T-helper 9 cell (primary cell): ENCODE measurements around the gene SNAI1.
"Not testable (repeated sequence)": the region's sequence is repeated elsewhere in the genome, so short reads cannot be mapped to it uniquely, and the experiment has no call there.

Experiments used
- DNase-seq: peaks from one replicate; pipeline ENCODE4 v3.0.0-alpha.2; 2020

The SNAI1 gene

DNA sequence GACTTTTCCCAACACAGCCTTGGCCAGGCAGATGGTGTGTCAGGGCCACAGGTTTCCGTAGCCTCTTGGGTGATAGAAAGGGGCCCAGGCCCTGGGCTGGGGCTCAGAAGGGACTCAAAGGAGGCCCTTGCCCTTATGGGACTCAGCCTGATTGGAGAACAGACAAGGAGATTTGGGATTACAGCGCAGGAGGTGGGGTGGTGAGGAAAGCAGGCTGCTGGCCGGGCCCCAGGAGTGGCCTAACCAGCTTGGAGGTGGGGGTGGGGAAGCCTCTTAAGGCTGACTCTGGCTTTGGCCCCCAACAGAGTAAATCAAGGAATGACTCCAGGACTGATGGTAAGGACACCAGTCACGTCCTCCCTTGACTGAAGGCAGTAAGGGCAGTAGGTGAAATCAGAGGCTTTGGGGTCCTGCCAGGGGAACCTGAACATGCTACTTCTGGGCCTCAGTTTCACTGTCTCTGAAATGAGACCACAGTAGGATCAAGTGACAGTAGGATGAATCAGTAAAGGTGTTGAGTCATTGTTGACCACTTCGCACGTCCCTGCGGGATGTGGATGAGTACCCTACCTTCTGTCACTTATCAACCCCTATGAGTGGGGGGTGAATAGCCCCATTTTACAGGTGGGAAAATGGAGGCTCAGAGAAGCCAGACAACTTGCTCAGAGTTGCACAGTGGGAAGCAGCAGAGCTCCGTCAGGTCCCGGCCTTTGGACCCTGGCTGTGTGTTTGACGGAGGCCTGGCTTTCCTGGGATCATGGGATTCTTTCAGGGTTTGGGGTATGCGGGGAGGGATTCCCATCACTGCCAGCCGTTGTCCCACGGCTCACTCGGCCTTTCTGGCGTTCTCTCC is 4.5 kb downstream of the SNAI1 start:
- no peak for DNase-seq

DNA sequence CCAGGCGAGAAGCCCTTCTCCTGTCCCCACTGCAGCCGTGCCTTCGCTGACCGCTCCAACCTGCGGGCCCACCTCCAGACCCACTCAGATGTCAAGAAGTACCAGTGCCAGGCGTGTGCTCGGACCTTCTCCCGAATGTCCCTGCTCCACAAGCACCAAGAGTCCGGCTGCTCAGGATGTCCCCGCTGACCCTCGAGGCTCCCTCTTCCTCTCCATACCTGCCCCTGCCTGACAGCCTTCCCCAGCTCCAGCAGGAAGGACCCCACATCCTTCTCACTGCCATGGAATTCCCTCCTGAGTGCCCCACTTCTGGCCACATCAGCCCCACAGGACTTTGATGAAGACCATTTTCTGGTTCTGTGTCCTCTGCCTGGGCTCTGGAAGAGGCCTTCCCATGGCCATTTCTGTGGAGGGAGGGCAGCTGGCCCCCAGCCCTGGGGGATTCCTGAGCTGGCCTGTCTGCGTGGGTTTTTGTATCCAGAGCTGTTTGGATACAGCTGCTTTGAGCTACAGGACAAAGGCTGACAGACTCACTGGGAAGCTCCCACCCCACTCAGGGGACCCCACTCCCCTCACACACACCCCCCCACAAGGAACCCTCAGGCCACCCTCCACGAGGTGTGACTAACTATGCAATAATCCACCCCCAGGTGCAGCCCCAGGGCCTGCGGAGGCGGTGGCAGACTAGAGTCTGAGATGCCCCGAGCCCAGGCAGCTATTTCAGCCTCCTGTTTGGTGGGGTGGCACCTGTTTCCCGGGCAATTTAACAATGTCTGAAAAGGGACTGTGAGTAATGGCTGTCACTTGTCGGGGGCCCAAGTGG is 5.3 kb downstream of the SNAI1 start:
- DNase-seq, result no peak

DNA sequence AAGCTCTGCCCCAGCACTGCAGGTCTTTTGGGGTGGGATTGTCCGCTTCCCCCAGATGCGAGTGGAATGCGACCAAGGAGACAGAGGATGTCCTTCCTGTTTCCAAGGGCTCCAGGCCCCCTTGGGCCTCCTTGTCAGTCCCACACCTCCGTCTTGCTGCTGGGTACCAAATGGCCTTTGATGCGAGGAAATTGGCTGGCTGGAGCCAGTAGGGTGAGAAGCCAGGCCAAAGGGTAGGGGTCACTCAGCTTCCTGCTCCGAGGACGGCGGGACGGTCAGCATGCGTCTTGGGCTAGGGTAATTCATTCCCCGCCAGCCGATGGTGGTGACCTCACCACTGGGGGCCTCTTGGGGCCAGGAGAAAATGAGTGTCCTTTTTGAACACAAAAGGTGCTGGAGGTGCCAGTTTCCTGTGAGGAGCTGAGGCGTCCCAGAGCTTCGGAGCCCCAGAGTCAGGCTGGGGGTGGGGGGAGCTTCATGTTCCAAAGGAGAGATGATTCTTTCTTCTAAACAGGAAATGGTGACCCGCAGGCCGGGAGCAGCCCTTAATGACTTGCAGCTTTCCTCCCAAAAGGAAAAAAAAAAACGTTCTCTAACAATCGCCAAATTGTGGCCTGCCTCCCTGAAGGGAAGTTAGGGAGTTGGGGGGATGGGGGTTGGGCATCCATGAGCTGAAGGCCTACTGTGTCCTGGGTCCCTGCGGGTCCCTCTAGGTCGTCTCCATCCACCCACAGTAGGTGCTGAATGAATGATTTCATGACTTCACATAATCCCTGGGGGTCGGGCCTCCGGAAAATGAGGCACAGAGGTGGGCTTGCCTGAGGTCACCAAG is 6.7 kb downstream of the SNAI1 start:
- no peak for DNase-seq

DNA sequence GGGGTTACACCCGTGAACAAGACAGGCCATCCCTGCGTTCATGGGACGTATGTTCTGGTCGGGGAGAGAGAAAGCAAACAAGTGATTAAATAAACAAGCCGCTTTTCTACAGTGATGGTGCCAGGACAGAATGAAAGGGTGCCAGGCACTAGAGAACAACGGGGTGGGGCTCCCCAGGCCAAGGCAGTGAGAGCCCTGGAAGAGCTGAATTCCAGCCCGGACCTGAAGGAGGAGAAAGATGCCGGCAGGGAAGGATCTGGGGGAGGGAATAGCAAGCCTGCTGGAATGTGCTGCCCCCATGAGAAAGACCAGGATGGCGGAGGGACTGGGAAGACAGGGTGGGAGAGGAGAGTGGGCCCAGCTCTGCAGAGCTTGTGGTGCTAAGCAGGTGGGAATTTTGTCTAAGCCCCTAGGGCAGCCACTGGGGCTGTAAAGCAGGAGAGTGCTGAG is 7.5 kb downstream of the SNAI1 start:
- DNase-seq, result no peak

DNA sequence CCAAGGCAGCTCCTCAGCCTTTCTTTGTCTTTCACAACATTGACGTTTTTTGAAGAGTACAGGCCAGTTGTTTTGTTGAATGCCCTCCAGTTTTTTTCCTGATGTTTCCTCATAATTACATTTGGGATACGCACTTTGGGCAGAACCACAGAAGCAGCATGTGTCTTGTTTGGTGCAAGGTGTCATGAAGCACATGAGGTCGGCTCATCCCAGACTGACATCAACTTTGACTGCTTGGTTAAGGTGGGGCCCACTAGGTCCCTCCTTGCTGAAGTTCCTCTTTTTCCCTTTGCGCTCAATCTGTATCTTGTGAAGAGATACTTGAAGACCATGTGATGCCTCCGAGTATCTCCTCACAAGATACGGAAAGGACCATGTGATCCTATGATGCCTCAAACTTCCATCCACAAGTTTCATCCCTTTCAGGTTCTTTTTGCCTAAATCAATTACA is 10.5 kb downstream of the SNAI1 start:
- DNase-seq, result no peak

DNA sequence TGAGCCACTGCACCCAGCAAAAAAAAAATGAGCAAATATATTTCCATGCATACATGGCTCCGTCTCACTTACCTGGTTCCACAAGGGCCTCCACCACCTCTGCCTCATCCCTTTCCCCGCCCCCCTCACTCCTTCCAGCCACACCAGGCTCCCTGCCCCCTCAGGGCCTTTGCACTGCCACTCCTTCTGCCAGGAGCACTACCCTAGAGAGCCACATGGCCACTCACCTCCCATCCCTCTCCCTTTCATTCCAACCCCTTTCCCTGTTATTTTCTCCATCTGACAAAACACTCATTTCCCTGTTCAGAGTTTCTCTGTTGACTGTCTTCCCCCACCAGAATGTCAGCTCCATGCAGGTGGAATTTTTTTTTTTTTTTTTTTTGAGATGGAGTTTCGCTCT is 12.8 kb downstream of the SNAI1 start:
- no peak for DNase-seq

DNA sequence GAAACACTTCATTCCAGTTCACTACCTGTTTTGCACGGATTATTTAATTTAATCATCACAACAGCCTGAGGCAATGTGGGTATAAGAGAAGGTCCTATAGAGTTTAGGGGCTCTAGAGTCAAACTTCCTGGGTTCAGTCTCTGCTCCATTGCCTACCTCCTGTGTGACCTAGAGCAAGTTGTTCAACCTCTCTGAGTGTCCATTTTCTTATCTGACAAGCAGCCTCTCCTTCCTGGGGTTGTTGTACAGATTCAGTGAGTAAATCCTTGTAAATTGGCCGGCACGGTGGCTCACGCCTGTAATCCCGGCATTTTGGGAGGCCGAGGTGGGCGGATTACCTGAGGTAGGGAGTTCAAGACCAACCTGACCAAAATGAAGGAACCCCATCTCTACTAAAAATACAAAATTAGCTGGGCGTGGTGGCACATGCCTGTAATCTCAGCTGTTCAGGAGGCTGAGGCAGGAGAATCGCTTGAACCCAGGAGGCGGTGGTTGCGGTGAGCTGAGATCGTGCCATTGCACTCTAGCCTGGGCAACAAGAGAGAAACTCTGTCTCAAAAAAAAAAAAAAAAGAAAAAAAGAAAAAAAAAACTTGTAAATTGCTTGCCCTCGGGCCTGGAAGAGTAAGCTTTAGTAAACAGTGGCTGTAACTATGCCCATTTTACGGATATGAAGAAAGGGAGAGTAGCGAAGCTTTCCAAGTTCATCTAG is 15.9 kb downstream of the SNAI1 start:
- not testable (repeated sequence) for DNase-seq

DNA sequence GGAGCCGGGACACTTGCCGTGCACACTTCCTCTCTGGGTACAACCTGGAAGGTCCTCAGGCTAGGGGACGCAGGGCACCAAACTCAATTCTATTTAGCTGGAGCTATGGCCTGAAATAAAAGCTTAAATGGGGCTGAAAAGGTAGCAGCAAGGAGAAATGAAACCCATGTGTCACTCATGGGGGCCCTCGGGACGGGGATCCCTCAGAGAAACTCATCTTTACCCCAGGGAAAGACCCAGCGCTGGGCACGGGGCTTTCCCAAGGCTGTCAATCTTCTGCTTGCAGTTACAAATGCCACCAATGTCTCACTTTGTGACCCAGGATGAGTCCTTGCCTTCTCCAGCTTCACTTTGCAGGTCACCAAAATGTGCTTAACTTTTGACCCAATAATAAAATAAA is 16.5 kb downstream of the SNAI1 start:
- DNase-seq, result no peak

DNA sequence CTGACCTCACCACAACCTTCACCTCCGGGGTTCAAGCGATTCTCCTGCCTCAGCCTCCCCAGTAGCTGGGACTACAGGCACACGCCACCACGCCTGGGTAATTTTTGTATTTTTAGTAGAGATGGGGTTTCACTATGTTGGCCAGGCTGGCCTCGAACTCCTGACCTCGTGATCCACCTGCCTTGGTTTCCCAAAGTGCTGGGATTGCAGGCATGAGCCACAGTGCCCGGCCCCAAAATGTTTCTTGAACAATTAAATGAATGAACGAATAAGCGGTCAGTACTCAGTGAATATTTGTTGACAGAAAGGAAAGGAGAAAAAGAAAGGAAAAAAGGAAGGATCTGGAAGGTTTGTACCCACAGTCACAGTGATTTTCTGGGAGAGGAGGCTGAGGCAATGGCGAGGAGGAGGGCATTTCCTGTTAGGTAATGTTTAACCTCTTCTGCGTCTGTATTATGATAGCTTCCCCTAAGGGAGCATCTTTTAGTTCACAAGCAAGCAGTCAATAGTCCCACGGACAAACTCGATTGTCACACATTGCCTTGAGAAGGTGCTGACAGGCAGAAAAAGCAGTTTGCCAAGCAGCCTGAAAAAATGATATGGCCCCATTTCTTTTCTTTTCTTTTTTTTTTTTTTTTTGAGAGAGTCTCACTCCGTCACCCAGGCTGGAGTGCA is 17.9 kb downstream of the SNAI1 start:
- DNase-seq, result not testable (repeated sequence)

DNA sequence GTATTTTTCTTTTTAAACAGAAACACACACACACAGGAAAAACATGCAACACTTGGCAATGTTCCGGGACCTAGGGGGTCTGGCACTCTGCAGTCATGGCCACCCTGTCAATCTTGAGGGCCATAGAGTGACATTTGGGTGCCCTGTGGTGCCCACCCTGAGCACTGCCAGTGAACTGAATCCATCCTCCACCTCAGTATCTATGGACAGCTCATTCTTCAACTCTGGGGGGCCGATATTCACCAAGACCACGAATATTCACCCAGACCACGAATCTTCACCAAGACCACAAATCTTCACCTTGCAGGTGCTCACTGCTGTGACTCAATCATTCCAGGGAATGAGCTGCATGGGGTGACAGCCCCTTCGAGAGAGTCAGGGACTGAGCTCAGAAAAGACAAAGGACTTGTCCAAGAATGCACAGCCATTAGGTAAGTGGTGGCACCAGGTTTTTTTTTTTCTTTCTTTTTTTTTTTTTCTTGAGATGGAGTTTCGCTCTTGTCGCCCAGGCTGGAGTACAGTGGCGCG is 19.1 kb downstream of the SNAI1 start:
- no peak for DNase-seq

DNA sequence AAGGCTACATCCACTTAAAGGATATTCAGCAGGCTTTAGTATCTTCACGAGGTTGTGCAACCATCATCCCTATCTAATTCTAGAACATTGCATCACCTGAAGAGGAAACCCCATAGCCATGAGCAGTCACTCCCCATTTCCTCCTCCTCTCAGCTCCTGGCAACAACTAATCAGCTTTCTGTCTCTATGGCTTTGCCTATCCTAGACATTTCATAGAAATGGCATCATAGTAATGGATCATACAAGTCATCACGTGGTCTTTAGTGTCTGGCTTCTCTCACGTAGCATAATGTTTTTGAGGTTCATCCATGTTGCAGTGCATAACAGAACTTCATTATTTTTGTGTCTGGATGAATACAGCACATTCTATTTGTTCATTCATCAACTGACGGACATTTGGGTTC is 20.5 kb downstream of the SNAI1 start:
- DNase-seq, result no peak

DNA sequence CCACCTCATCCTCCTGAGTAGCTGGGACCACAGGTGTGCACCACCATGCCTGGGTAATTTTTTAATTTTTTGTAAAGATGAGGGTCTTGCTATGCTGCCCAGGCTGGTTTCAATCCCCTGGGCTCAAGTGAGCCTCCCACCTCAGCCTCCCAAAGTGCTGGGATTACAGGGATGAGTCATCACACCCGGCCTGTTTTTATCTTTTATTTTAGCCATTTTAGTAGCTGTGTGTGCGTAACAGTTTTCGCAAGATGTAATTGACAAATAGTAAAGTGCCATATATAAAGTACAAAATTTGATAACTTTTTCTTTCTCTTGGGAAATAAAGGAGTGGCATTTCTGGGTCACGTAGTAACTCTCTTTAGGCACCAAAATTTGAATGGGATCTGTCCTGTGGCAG is 21.4 kb downstream of the SNAI1 start:
- DNase-seq, result no peak

DNA sequence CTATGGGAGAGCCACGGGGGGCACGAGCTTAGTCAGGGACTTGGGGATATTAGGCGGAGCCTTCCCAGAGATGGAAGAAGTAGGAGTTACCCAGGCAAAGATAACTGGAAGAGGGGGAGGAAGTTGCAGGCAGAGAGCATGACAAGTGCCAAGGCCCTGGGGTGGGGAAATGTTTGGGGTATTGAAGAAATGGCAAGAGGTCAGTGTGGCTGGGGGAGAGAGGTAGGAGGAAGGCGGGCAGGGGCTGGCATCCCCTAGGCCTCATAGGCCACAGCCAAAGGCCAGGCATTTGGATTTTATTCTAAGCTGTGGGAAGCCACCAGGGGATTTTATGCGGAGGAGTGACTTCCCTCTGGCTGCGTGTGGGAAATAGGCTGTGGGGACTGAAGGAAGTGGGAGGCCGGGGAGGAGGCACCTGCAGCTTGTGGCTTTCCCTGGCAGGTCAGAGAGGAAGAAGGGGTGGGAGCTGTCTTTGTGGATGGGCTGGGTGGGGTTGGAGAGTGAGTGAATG is 22.7 kb downstream of the SNAI1 start:
- no peak for DNase-seq

DNA sequence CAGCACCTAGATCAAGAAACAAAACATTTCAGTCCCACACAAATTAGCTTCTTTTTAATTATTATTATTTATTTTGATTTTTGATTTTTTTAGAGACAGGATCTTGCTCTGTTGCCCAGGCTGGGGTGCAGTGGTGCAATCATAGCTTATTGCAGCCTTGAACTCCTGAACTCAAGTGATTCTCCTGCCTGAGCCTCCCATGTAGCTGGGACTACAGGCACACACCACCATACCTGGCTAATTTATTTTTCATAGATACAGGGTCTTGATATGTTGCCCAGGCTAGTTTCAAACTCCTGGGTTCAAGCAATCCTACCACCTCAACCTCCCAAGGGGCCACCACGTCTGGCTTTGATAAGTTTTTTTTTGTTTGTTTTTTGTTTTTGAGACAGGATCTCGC is 24.6 kb downstream of the SNAI1 start:
- DNase-seq, result no peak

DNA sequence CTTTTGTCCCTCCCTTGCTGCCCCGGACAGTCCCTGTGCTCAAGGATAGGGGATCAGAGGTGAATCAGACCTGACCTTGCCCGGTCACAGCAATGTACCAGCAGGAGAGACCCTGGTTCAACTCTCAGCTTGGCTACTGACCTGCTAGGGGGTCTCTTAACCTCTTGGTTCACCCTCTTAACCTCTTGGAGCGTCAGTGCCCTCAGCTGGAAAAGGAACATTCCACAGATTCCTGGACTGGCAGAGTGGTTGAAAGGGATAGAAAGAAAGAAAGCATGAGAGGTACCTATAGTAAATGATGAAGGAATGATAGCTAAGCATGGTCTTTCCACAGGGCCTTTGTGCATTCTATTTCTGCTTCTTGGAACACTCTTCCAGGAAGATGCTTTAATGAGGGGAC is 25.2 kb downstream of the SNAI1 start:
- no peak for DNase-seq

DNA sequence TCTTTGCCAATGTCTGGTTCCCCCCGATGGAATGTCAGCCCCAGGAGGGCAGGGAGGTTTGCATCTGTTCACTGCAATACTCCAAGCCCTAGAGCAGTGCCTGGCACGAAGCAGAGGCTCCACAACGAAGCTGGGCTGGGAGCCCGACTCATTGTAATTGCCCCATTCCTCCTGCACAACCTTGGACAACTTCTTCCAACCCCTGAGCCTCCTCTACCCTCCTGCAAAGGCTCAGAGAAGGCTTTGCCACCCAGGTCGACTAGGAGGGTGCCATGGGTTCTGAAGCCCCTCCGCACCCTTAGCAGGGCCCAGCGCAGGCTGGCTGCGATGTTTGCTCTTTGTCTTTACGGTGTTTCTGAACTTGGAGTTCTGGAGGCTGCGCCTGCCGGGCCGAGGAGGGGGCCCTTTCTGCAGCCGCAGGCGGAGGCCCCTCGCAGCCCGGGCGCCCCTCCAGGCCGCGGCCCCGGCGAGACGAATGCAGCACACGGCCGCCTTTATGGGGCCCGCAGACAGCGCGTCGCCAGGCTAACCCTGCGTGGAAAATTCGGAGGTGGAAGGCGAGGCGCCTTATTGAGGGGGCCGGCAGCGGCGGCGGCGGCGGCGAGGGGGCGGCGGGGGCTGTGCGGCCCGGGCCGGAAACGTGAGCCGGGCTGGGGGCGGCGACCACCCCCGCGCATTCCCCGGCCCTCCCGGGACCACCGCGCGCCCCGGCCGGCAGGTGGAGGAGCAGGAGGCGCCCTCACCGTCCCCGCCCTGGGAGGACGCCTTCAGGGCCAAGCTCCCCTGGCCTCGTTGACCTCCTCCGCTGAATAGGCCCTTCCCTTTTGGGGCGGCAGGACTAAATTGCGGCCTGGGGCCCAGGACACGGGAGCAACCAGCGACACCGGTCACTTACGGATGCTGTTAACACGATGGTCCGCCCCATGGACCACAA is 27.0 kb downstream of the SNAI1 start:
- DNase-seq, result no peak

DNA sequence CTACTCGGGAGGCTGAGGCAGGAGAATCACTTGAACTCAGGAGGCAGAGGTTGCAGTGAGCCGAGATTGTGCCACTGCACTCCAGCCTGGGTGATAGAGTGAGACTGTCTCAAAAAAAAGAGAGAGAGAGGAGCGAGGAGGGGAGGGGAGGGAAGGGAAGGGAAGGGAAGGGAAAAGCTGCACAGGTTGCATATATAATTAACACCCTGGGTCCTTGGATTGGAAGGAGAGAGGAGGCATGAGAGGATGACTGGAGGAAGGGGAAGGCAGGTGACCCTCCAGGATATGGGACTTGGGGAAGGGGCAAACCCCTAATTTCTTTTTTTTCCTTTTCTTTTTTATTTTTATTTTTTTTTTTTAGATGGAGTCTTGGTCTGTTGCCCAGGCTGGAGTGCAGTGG is 28.8 kb downstream of the SNAI1 start:
- DNase-seq, result not testable (repeated sequence)

DNA sequence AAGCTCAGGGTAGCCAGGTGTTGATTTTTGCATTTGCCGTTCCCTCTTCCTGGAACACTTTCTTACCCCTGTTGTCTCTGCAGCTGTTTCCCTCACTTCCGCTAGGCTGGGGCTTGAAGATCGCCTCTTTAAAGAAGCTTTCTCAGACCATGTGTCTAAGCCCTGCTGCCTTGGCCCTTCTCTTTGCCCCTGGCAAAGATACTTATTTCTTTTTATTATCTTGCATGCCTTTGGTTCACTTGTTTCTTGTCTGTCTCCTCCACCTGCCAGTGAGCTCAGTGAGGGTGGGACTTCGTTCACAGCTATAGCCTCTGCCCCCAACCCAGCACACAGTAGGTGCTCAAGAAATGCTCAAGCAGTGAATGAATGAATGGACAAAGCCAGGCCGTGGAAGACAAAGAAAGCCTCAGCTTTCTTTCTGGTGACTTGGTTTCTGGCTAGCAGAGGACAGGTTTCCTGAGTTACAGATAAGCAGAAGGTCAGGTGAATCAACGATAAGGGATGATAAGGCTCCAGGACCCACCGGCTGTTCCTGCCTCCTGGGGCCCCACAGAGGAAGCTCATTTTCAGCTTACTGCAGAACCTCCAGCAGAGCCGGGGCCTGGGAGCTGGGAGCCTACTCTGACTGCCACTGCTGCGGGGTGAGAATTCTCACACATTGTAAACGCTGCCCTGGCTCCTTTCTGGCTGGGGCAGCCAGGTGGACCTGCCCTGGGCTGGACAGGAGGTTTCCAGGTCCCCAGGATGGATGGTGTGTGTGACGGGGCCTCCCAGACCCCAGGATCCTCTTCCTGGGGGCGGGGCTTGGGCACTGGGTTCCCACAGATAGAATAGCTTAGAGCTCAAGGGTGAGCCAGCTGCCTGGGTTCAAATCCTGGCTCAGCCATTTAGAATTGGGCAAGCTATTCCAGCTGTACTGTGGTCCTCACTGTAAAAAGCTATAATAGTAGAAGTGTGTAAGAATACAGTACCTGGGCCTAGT is 29.8 kb downstream of the SNAI1 start:
- no peak for DNase-seq

DNA sequence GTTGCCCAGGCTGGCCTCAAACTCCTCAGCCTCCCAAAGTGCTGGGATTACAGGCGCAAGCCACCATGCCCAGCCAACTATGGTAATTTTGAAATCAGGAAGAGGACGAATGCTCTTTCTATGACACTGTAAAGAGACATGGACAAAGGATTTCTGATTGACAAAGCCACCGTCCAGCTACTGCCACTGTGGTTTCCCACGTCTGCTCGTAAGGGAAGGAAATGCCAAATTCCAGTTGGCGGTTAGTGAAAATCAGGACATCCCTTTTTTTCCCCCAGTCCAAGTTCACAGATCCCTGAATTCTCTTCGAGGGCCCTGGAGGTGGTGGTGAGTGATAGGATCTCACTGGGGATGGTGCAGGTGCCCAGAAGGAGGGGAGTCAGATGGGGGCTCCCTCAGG is 31.2 kb downstream of the SNAI1 start:
- no peak for DNase-seq
